Measurements from ENCODE around the gene KCNQ5. TPM values are rescaled to one million over a fixed set of nuclear protein-coding genes. Genes with fewer than 3 reads are reported as not detected.

The KCNQ5 gene
- total and polyA plus RNA-seq, 2 of the 8 experiments (the other 6 are each of a cell fraction or from before 2014, with no cell fraction given) = 0.83 to 1.2 TPM

GRCh38 chr6:72865467-72865866, 243.6 kb downstream of the KCNQ5 start:
- Histone ChIP-seq H3K27ac (ENCODE audit: low read depth, low read length) (no peak overlapping the region), H3K4me3 (ENCODE audit: extremely low read depth in 1 of 4, insufficient read depth in 2 of 4, low read depth in 3 of 4, low read length in 4 of 4) (no peak overlapping the region), H2BK12ac (ENCODE audit: low read depth, low read length) (no peak overlapping the region), H3K36me3 (ENCODE audit: control insufficient read depth in 2 of 4, insufficient read depth in 4 of 4, low read length in 3 of 4) (no peaks in the 10 kb centered on the region), H3K4me2 (ENCODE audit: insufficient read depth in 1 of 2, low read depth in 2 of 2, low read length in 2 of 2) (no peak overlapping the region), H3K23me2 (ENCODE audit: low read depth, low read length) (no peaks in the 10 kb centered on the region), H3K23ac (ENCODE audit: insufficient read length) (no peak overlapping the region), H2AK5ac (ENCODE audit: low read depth, low read length) (no peak overlapping the region), H2AFZ (ENCODE audit: low read length) (no peak overlapping the region), H3K9me3 (ENCODE audit: insufficient read depth in 2 of 2, low read depth in 1 of 2, low read length in 1 of 2) (no peaks in the 10 kb centered on the region), H4K20me1 (replicated peaks in 1 of 2; ENCODE audit: control insufficient read depth in 1 of 2, insufficient read depth in 2 of 2, low read length in 2 of 2) (peaks cover 0 to 1% of the 10 kb centered on the region in 2 experiments), H3K56ac (replicated peaks; ENCODE audit: insufficient read length, low read depth, low read length) (no peak overlapping the region), H3K4ac (replicated peaks; ENCODE audit: insufficient read length, low read depth, low read length) (no peak overlapping the region), H3K27me3 (replicated peaks in 1 of 4; ENCODE audit: control insufficient read depth in 3 of 4, extremely low read depth in 1 of 4, insufficient read depth in 3 of 4, low read length in 3 of 4) (no peaks in the 10 kb centered on the region), H3K18ac (ENCODE audit: extremely low read depth, low read length) (no peak overlapping the region), H2BK120ac (replicated peaks; ENCODE audit: low read depth, low read length) (no peak overlapping the region), H3K4me1 (replicated peaks in 1 of 4; ENCODE audit: control insufficient read depth in 3 of 4, insufficient read depth in 4 of 4, low read length in 3 of 4) (no peaks in the 10 kb centered on the region), H2BK15ac (ENCODE audit: low read length) (no peak overlapping the region), H4K91ac (replicated peaks; ENCODE audit: insufficient read length, low read length) (no peak overlapping the region), H2BK5ac (ENCODE audit: low read depth, low read length) (no peak overlapping the region), H2BK20ac (ENCODE audit: low read length) (no peak overlapping the region), H4K5ac (ENCODE audit: insufficient read length, low read depth, low read length) (no peak overlapping the region), H3K79me2 (ENCODE audit: control insufficient read depth in 1 of 2, insufficient read depth in 2 of 2, low read length in 2 of 2) (no peaks in the 10 kb centered on the region), H3K14ac (ENCODE audit: insufficient read length) (no peak overlapping the region), H3K9ac (replicated peaks in 1 of 4; ENCODE audit: extremely low read depth in 1 of 4, low read depth in 3 of 4, low read length in 3 of 4) (no peak overlapping the region), H4K8ac (ENCODE audit: extremely low read depth, insufficient read depth, low read length) (no peak overlapping the region), H3K79me1 (ENCODE audit: low read depth, low read length) (no peaks in the 10 kb centered on the region)
- DNase-seq (ENCODE audit: low read depth in 1 of 2, low spot score in 2 of 2) = no peak
- WGBS, 2 experiments (ENCODE audit: extremely low coverage in 1 of 2, insufficient coverage in 1 of 2, insufficient read length in 1 of 2, insufficient replicate concordance in 2 of 2, low coverage in 1 of 2, low lambda C conversion rate in 2 of 2, missing lambda C conversion rate in 1 of 2) = 87% methylated on average over 2 of the region's 2 CpGs; no CpG with 5 or more reads in 1 of the 2 experiments
- FAIRE-seq = no peak
- POLR2A ChIA-PET (ENCODE audit: partially characterized antibody) = no interaction called here
- CTCF ChIA-PET (ENCODE audit: partially characterized antibody) = interaction anchor here (1.2 to 1.6 kb wide), 2 partner anchors 29 to 269 kb away, joined by 3 to 8 read pairs; no protein-coding TSS in a partner anchor
- no peak for TF ChIP-seq SUZ12 (IDR thresholded peaks at IDR 0.05; ENCODE audit: low read length)
- no peak for TF ChIP-seq SRF (IDR thresholded peaks at IDR 0.05; ENCODE audit: low read depth, low read length)

All from H1 (cell line).